NOMO-1 treated with dmso at 0.1 percent for 144 hours (cell line): ENCODE results near the gene ZNF625.

ENCODE experiments used
- DNase-seq: peaks from one replicate; lab custom pipeline; 2025; ENCODE audit not compliant: unreplicated experiment; lab: John Stamatoyannopoulos, UW

ZNF625 gene

GRCh38 chr19:12156223-12157058, at the start of gene ZNF625:
TSS of gene ZNF625 (minus strand) at chr19:12156734. CDS start at chr19:12156558, 176 bp downstream.
- no peak for DNase-seq

- no peak for DNase-seq
Observed at GRCh38 chr19:12205296-12205695, 48.8 kb upstream of the ZNF625 start.

GRCh38 chr19:12202250-12202649, 45.7 kb upstream of the ZNF625 start:
- no peak for DNase-seq

DNA sequence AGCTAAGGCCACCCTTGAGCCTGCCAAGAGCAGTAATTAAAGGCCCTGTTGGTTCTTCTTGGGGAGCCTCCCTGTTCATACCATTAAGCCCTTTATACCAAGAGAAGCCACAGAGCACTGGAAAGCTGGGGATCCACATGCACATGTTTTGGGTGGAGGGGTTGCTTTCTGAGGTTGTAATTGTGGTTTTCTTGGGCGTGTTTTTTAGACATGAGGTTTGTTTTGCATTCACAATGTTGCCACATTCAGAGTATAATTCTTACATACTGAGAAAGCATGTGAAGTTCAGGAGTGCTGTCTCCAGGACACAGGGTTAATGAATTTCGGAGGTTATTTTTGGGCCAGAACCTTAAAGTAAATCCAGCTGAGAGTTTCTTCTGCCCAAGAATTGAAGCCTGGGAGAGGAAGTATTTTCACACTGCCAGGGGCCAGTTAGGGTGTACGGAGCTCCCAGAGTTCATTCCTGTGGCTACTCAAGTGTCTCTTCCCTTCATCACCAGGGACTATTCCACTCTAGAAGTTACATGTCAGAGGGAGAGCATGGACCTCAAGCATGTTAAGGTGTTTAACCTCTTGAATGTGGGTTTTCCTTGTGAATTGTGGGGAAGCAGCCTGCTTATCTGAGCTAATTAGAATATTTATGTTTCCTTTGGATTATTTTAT, 43.4 kb upstream of the ZNF625 start:
- DNase-seq = no peak

- DNase-seq = no peak
Observed at GRCh38 chr19:12198136-12198535, 41.6 kb upstream of the ZNF625 start.

- DNase-seq = no peak
Observed at GRCh38 chr19:12194827-12195731, 38.5 kb upstream of the ZNF625 start.

GRCh38 chr19:12187625-12188024, 31.1 kb upstream of the ZNF625 start:
- DNase-seq = no peak

- DNase-seq = no peak
Observed at GRCh38 chr19:12180377-12180776, 23.8 kb upstream of the ZNF625 start.

DNA sequence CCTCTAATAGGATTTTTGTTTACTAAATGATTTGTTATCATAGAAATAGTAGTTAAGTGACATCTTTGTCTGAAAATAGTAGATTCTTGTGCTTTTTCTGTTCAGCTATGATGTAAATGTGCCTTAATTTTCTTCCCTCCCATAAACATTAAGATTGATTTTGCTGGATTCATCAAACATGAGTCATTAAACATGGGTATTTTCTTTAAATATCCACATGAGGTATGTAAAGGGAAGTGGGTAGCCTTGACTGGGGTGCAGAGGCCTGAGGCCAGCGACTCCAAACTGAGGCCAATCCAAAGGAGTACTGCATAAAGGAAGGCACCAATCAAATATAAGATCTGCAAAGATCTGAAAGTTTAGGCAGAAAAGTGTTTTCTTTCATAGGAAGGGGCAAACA, 10.1 kb upstream of the ZNF625 start:
- no peak for DNase-seq

- no peak for DNase-seq
Observed at GRCh38 chr19:12163826-12164225, 7.3 kb upstream of the ZNF625 start.

- peak; percentile 85 for DNase-seq
Observed at GRCh38 chr19:12162882-12163806, 6.6 kb upstream of the ZNF625 start, which contains the start of gene ZNF136. TSS of gene ZNF136 (plus strand) at chr19:12163096. CDS start at chr19:12163204, 108 bp downstream.

GRCh38 chr19:12162513-12162881, 6.0 kb upstream of the ZNF625 start:
- DNase-seq = no peak

GRCh38 chr19:12159773-12160414, 3.4 kb upstream of the ZNF625 start:
- no peak for DNase-seq

GRCh38 chr19:12155324-12155860, 1.1 kb downstream of the ZNF625 start:
- DNase-seq = no peak

DNA sequence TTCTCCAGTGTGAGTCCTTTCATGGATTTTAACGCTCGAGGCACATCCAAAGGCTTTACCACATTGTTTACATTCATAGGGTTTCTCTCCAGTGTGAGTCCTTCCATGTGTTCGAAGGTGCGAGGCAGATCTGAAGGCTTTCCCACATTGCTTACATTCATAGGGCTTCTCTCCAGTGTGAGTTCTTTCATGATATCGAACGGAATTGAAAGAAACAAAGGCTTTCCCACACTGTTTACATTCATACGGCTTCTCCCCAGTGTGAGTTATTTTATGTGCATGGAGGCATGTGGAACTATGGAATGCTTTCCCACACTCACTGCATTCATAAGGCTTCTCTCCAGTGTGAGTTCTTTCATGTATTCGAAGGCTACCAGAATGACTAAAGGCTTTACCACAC, 11.2 kb downstream of the ZNF625 start:
- DNase-seq = no peak

GRCh38 chr19:12141405-12141736, 15.2 kb downstream of the ZNF625 start:
- DNase-seq = no peak

- peak; percentile 65 for DNase-seq
Observed at GRCh38 chr19:12140545-12141404, 15.8 kb downstream of the ZNF625 start.

GRCh38 chr19:12139885-12140544, 16.5 kb downstream of the ZNF625 start, which contains the start of gene ZNF20:
TSS of gene ZNF20 (minus strand) at chr19:12140350. CDS start at chr19:12140182, 168 bp downstream.
- DNase-seq = peak; percentile 85
